ENCODE measurements around the gene GSDME.

GRCh38 chr7:24692592-24692991, 64.7 kb downstream of the GSDME start:
- TF ChIP-seq CTCF (IDR thresholded peaks at IDR 0.05) (no peak), POLR2AphosphoS5 (IDR thresholded peaks at IDR 0.05) (no peak), POLR2A (IDR thresholded peaks at IDR 0.05) (no peak)
